M059J (cell line): ENCODE results near the gene TMIGD2. TPM values are rescaled to one million over a fixed set of nuclear protein-coding genes. Genes with fewer than 3 reads are reported as not detected.
A peak's percentile ranks its signal among the peaks of the same experiment; 100 is the strongest.
"Not testable (repeated sequence)": the region's sequence is repeated elsewhere in the genome, so short reads cannot be mapped to it uniquely, and the experiment has no call there.

Source experiments
- DNase-seq: peaks from one replicate; pipeline ENCODE4 v3.0.0-alpha.2; 2012; ENCODE audit warnings: low read depth
- total RNA-seq: library from RNA; depleted of rRNA; stranded (reverse); fragments of >200 nt; shearing (Covaris generic); gene quantifications from 2 replicates; pipeline ENCODE4 v1.2.3, GENCODE V29; 2014

TMIGD2 gene
- total RNA-seq, 1 experiment from 2014 or later: not detected

DNA sequence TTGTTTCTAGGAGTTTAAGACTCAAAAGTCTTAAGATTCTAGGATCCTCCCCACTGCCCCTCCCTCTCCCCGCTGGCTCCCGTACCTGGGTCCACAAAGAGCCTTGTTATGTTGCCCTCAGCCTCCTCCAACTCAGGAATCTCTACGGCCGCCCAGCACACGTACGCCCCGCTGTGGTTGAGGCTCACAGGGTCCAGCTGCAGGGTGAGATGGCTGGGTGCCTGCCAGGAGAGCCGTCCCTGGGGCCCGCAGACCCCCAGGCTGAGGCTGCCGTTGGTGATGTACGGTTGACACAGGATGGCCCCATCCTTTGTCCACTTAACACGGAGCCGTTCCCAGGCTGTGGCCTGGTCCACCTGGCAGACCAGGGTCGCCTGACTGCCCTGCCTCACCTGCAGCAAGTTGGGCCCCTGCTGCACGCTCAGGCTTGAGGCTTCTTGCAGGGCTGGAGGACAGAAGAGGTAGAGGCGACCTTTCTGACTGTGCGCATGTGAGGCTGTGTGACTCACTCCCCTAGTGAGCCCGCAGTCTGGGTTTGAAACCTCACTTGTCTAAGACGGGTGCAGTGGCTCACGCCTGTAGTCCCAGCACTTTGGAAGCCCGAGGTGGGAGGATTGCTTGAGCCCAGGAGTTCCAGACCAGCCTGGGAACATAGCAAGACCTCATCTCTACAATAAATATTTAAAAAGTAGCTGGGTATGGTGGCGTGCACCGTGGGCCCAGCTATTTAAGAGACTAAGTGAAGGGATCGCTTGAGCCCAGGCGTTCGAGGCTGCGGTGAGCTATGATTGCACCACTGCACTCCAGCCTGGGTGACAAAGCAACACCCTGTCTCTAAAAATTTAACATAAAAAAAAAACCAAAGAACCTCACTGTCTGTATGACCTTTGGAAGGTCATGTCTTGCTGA is 4.0 kb downstream of the TMIGD2 start:
- DNase-seq: peak; percentile 30

DNA sequence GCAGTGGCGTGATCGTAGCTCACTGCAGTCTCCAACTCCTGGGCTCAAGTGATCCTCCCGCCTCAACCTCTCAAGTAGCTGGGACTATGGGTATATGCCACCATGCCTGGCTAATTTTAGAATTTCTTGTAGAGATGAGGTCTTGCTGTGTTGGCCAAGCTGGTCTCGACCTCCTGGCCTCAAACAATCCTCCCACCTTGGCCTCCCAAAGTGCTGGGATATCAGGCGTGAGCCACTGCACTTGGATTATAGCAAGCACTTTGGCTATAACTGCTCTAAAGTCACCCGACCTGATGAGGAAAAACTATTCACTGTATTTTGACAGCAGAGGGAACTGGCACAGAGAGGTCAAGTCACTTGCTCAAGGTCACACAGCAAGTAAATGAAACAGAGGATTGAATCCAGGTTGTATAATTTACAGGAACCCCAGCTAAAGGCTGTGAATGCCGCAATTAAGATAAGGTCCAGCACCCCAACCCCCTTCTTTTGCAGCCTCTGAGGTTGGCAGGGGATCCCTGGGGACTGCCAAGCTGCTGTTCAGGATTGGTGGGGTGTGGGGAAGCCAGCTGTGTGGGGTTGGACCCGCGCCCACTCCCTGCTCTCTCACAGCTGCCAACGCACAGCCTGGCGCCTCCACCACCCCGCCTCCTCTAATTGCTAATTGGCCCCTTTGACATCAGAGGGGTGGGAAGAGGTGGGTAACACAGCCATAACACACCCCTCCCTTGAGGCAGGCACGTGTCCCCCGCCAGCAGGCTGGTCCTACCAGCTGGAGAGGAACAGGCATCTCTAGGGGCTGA is 6.0 kb downstream of the TMIGD2 start:
- DNase-seq: no peak

DNA sequence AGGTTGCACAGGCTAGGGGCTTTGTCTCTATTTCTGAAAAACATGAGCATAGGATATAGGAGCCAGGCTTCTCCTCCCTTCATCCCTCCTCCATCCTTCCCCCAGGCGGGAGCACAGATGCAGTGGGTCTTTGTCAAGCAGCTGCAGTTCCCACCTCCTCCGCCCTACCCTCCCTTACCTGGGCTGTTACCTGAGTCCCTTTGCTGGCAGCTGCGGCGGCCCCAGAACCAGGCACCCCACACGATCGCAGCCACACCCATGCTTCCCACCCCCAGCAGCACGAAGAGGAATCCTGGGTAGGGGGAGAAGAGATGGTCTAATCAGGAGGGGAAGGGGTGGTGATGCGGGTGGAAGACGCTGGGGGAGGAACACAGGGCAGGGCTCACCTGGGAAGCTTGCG is 7.8 kb downstream of the TMIGD2 start:
- no peak for DNase-seq

DNA sequence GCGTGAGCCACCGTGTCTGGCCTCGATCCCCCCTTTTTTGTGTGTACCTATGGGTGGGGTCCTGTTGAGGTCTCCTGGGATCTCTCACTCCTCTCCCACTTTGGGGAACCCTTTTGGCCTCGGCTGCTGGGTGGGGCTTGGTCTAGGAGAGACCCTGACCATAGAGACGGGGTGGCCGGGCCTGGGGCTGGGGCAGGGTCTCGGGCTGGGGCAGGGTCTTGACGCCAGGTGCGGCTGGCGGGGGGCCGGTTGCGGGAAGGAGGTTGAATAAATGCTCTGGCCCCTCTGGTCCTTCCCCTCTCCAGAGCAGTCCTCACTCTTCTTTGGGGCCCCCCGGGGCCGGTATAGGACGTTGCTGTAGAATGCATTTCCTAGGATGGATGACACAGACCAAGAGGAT is 9.7 kb downstream of the TMIGD2 start:
- DNase-seq: no peak

DNA sequence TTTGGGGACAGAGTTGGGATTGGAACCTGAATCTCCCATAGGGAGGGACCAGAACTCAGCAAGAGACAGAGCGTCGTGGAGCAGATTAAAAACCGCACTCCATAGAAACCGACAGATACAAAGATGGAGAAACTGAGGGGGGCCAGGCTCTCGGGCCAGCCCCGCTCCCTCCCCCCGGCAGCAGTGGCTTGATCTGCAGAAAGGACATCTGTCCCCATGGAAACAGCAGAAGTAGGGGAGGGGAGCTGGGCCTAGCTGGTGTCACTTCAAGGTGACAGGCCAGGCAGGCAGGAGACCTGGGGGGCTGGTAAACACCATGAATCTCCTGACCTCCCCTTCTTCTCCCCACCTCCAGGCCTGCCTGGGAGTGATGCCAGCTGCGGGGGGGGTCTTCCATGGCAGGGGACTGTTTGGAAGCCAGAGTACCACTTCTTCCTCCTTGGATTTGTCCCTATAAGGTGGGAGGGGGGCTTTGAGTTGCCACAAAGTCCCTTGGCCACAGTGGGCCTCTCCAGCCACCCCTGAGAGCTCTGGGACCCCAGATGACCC is 10.9 kb downstream of the TMIGD2 start:
- no peak for DNase-seq

DNA sequence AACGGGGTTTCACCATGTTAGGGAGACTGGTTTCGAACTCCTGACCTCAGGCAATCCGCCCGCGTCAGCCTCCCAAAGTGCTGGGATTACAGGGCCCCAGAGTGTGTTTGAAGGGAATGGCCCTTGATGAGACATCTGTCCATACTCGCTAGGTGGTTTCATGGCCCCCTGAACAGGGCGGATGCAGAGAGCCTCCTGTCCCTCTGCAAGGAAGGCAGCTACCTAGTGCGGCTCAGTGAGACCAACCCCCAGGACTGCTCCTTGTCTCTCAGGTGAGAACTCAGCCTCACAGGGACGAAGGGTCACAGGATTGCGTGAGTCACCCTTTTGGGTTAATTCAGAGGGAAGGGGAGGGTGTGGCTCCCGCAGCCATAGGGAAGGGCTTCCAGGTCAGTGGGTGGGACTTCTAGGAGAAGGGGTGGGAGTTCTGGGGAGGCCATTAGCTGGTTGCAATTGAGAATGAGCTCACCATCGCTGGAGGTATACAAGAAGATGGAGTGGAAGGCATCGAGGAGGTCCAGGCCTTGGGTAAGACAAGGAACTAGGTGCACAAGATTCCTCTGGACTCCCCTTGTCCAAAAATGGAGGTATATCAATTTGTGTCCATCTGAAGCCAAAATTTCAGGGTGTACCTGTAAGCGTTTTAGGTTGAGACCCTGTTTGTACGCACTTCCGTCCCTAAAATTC is 14.0 kb downstream of the TMIGD2 start:
- DNase-seq: no peak

DNA sequence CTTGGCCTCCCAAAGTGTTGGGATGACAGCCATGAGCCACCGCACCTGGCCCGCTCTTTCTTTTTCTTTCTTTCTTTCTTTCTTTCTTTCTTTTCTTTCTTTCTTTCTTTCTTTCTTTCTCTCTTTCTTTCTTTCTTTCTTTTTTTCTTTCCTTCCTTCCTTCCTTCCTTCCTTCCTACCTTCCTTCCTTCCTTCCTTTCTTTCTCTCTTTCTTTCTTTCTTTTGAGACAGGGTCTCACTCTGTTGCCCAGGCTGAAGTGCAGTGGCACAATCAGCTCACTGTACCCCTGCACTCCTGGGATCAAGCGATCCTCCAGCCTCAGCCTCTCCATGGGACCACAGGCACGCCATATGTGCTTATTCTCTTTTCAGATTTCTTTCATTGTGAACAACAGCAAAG is 16.0 kb downstream of the TMIGD2 start:
- not testable (repeated sequence) for DNase-seq

DNA sequence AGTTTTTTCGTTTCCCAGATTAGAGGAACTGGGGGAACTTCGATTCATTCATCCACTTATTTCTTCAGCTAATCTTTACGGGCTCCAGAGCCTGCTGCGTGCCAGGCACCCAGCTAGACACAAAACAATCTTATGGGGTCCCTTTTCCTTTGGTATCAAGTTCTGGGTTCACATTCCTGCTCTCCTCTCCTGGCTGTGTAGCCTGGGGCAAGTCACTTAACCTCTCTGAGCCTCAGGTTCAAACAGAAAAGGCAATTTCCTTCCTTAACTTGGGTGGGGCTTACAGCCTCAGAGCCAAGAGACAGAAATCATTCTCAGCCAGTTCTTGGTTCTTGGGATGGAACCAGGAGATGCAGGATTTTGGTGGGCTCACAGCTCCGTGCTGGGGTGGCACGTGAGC is 17.2 kb downstream of the TMIGD2 start:
- no peak for DNase-seq

DNA sequence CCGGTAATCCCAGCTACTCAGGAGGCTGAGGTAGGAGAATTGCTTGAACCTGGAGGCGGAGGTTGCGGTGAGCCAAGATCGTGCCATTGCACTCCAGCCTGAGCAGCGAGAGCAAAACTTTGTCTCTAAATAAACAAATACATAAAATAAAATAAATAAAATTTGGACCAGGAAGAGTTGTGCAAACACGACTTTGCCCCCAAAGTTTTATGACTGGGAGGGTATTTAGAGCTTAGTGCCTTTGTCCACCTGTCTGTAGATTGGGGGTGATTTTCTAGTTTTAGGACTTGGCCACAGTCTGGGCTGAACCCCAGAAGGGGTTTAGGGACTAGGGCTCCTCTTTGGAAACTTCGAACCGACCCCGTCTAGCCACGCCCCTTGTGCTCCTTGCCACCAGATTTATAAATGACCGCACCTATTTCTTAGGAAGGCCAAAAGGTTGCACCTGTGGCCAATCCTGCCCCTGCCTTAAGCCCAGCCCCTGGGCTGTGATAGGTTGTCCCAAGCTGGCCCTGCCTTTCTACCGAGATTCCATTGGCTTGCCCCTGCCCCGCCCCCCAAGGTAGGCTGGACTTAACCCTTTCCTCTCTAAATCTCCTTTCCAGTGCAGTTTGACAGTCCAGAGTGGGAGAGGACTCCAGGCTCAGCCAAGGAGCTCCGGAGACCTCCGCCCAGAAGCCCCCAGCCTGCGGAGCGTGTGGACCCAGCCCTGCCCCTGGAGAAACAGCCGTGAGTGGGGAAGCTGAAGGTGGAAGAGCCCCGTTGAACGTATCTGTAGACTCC is 17.8 kb downstream of the TMIGD2 start:
- peak; percentile 18 for DNase-seq

DNA sequence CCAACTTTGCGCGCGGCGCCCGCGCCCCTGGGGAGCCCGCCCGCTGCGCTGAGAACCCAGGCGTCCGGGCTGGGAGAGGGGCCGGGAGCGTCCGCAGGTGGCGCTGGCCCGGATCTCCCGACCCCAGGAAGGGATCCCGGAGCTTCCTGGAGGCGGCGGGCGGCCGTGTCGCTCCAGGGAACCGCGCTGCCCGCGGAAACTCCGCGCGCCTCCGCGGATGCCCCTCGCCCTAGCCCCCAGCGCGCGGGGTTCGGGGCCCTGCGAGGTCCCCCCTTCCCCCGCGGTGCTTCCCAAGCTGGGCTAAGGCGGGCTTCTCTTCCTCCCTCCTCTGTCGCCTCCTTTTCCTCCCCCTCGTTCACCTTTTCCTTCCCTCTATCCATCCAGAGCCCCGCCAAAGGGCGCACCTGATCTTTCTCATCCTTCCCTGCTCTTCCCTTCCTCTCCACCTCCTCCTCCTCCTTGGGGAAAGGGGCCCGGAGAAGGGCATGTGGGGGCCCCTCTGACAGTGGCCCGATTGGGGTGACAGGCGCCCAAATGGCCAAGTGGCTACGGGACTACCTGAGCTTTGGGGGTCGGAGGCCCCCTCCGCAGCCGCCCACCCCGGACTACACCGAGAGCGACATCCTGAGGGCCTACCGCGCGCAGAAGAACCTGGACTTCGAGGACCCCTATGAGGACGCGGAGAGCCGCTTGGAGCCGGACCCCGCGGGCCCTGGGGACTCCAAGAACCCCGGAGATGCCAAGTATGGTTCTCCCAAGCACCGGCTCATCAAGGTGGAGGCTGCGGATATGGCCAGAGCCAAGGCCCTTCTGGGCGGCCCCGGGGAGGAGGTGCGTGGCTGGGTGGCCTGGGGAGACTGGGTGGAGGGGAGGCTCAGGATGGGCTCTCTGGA is 22.4 kb downstream of the TMIGD2 start:
- DNase-seq: no peak

DNA sequence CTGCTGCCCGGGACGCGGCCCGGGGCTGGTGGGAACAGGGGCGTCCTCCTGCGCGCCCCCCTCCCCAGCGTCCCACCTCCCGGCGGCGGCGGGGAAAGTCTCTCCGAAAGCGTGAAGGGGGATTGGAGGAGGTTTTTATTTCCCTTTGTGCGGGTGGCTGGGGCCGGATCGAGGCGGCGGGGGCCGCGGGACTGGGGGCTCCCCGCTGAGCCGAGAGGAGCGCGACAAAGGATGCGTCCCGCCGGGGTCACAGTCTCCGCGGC is 23.0 kb downstream of the TMIGD2 start:
- no peak for DNase-seq

DNA sequence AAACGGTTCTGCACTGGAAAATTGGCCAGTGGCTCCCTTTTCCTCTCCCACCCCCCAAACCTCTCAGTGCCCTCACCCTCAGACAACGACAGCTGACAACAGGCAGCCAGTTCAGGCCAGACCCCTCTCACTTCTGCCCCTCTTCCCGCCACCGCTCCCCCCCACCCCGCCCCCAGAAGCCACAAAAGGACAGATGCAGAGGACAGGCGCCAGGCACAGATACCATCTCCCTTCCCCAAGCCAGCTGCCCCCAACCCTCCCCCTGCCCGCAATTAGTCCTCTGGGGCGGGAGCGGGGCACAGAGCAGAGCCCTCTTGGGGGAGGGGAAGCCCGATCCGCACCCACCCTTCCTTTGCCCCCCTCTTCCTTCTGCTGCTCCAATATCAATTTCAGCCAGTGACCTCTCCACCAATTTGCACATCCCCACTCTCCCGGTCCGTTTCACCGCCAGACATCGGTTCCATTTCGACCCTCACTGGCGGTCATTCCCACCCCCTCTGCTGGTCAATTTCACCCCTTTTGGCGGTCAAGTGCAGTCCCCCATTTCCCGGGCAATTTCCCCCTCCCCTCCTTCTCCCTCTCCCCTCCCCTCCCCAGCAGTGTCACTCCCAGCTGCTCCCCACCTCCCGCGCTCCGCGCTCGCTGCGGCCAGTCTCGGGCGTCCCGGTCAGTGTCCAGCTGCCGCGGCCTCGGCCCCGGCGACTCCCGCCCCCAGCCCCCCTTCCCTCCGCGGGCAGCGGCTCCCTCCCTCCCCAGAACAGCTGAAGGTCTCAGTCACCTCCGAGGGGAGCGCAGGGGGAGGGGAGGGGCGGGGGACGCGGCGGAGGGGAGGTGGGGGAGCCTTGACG is 23.5 kb downstream of the TMIGD2 start, which contains the start of gene SHD:
TSS of gene SHD (plus strand) at position 848 of the 848 bp plus-strand sequence. CDS start 798 bp downstream, outside the sequence.
- DNase-seq: no peak

DNA sequence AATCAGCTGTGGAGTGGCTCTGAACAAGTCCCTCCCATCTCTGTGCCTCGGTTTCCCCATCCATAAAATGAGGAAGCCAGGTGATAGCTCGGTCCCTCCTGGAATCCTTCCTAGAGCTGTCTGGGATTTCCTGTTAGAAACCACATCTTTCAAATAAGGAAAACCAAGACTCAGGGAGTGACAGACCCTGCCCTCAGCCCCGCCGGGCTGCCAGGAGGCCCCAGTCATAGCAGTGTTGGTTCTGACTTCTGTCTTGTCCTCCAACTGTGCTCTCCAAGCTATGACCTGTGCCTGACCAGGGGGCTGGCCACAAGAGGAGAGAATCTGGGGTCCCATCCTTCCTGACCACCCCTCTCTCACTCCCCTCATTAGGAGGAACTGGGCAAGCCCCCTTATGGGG is 24.2 kb downstream of the TMIGD2 start:
- no peak for DNase-seq

DNA sequence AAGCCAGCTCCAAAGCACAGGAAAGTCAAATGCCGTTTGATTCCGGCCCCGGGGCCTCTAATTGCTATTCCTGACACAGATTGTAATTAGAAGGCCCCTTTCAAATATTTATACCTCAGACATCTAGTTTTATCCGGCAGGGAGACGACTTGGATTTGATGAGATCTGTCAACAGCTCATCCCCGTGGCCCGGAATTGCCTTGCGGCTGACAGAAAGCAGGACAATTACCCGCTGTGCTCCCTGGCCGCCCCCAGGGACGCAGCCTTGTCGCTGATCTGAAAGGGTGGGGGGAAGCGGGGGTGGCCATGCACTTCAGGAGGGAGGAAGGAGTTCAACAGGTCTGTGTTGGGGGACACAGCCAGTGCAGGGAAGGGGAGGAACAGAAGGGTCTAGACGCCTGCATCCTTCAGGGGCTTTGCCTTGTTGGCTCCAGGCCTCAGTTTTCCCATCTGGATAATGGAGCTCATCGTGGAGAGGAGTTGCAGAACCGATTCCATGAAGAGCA is 24.9 kb downstream of the TMIGD2 start:
- DNase-seq: no peak

DNA sequence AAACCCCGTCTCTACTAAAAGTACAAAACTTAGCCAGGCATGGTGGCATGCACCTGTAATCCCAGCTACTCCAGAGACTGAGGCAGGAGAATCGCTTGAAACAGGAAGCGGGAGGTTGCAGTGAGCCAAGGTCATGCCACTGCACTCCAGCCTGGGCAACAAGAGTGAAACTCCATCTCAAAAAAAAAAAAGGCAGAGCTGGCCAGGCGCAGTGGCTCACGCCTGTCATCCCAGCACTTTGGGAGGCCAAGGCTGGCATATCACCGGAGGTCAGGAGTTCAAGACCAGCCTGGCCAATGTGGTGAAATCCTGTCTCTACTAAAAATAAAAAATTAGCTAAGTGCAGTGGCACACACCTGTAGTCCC is 27.9 kb downstream of the TMIGD2 start:
- not testable (repeated sequence) for DNase-seq

DNA sequence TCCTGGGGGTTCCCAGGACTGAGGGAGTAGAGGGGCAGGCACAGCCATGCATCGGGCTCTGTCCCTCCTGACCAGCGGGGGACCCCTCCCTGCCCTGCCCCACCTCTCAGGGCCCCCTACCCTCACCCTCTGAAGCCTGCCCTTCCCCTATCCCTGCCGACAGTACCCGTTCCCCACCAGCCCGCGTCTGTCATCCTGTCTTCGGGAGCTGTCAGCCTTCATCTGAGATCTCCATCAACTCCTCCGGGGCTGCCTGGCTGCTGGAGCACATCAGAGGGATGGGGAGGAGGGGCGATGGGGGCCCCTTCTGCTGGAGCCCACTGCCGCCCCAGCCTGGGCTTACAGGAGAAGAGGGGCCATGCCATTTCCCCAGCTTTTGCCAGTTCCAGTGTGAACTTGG is 29.3 kb downstream of the TMIGD2 start:
- DNase-seq: no peak

DNA sequence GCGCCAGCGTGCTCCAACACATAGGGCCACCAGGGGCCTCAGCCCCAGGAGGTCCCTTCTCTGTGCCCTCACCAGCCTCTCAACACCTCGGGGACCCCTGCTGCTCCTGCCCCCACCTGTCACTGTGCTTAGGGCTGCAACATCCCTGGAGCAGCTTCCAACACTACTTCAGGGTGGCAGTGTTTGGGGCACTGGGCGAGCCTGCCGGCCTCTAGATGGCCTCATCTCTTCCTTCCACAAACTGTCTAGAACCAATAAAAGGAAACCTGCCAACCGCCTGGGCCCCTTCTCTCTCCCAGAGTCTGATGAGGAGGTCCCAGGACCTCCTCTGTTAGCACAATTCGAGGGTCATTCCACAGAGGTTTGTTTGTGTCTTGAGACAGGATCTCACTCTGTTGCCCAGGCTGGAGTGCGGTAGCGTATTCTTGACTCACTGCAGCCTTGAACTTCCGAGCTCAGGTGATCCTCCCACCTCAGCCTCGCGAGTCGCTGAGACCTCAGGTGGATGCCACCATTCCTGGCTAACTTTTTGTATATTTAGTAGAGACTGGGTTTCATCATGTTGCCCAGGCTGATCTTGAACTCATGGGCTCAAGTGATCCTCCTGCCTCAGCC is 33.3 kb downstream of the TMIGD2 start:
- no peak for DNase-seq

DNA sequence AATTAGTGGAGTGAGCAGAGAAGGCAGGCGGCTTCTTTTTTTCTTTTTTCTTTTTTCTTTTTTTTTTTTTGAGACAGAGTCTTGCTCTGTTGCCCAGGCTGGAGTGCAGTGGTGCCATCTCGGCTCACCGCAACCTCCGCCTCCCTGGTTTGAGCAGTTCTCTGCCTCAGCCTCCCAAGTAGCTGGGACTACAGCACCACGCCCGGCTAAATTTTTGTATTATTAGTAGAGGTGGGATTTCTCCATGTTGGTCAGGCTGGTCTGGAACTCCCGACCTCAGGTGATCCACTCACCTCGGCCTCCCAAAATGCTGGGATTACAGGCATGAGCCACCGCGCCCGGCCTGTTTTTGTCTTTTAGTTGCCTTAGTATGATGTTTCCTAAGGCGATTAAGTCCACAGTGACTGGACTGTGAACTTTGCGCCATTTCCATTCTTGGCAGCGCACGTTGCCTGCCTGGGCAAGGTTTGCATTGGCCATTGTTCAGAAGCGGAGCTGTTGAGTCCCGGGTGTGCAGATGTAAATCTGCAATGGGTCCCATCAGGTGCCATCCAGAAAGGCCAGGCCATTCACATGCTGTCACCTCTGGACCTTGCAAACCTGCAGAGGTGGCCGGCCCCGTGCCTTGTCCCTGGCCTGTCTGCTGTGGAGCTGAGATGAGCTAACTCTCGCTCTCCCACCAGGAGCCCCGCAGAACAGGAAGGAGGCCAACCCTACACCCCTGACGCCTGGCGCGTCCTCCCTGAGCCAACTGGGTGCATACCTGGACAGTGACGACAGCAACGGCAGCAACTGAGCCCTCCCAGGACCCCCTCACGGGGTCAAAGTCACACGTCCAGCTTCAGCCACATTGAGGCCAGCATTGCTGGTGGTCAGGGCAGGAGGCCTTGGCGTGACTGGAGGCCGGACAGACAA is 34.0 kb downstream of the TMIGD2 start:
- DNase-seq: no peak
